PC-9 (cell line): ENCODE results near the gene ZNRD2. TPM values are rescaled to one million over a fixed set of nuclear protein-coding genes. Genes with fewer than 3 reads are reported as not detected.

Experiments used
- BruUV-seq: library from RNA; stranded (reverse); fragments of 400-500 nt; replicated peaks from 2 replicates; lab custom pipeline; 2021; lab: Mats Ljungman, UMichigan
- CTCF ChIA-PET: fragments of 300-600 bp; sonication (Branson Sonifier 250); formaldehyde crosslinking; loops from one replicate; lab custom pipeline; 2022; ENCODE audit warnings: antibody characterized with exemption; lab: Charles Lee
- POLR2A ChIA-PET: fragments of 300-600 bp; sonication (Branson Sonifier 250); formaldehyde crosslinking; loops from one replicate; lab custom pipeline; 2022; ENCODE audit warnings: antibody characterized with exemption; ENCODE audit not compliant: unreplicated experiment; lab: Charles Lee
- DNase-seq, 2 experiments: peaks; one replicate each; pipeline versions ENCODE4 v3.0.0 to v3.0.0-alpha.2; 2015 to 2022; ENCODE audit warnings: mixed read lengths in 1 of 2
- H2AFZ ChIP-seq: fragments of 200-600 bp; sonication (generic); 2 replicates; pipeline ENCODE4 v1.8.1; 2017; ENCODE audit warnings: antibody characterized with exemption
- H3F3A ChIP-seq: fragments of 200-600 bp; sonication (generic); 2 replicates; pipeline ENCODE4 v1.8.1; 2017; ENCODE audit warnings: antibody characterized with exemption, mild to moderate bottlenecking, low read depth; ENCODE audit not compliant: insufficient read depth
- H3K27ac ChIP-seq: fragments of 200-600 bp; sonication (generic); 2 replicates; pipeline ENCODE4 v1.6.1; 2016; ENCODE audit warnings: mixed run types
- H3K27me3 ChIP-seq: fragments of 200-600 bp; sonication (generic); 2 replicates; pipeline ENCODE4 v1.6.1; 2016; ENCODE audit warnings: low read depth, mixed run types; ENCODE audit not compliant: insufficient read depth
- H3K36me3 ChIP-seq: fragments of 200-600 bp; sonication (generic); 2 replicates; pipeline ENCODE4 v1.6.1; 2016; ENCODE audit warnings: low read depth, mixed run types
- H3K4me1 ChIP-seq: fragments of 200-600 bp; sonication (generic); replicated peaks from 2 replicates; pipeline ENCODE4 v1.6.1; 2016; ENCODE audit warnings: mixed run types; ENCODE audit not compliant: insufficient read depth
- H3K4me2 ChIP-seq: fragments of 200-600 bp; sonication (generic); 2 replicates; pipeline ENCODE4 v1.6.1; 2017; ENCODE audit warnings: mixed run types
- H3K4me3 ChIP-seq: fragments of 200-600 bp; sonication (generic); 2 replicates; pipeline ENCODE4 v1.6.1; 2016; ENCODE audit warnings: mixed run types
- H3K79me2 ChIP-seq: fragments of 200-600 bp; sonication (generic); 2 replicates; pipeline ENCODE4 v1.6.1; 2017; ENCODE audit warnings: low read depth, mixed run types
- H3K9me2 ChIP-seq: fragments of 200-600 bp; sonication (generic); 2 replicates; pipeline ENCODE4 v1.8.1; 2017; ENCODE audit warnings: mild to moderate bottlenecking; ENCODE audit not compliant: insufficient read depth
- H3K9me3 ChIP-seq: fragments of 200-600 bp; sonication (generic); 2 replicates; pipeline ENCODE4 v1.8.1; 2016; ENCODE audit warnings: low read depth; ENCODE audit not compliant: insufficient read depth
- H4K20me1 ChIP-seq: fragments of 200-600 bp; sonication (generic); 2 replicates; pipeline ENCODE4 v1.8.1; 2017; ENCODE audit not compliant: insufficient read depth
- CTCF ChIP-seq: fragments of 200-600 bp; sonication (generic); conservative IDR thresholded peaks from 2 replicates; pipeline ENCODE4 v1.6.1; 2017; ENCODE audit warnings: mixed run types, antibody characterized with exemption, mild to moderate bottlenecking, moderate library complexity
- EZH2 ChIP-seq: fragments of 200-600 bp; sonication (generic); IDR thresholded peaks from 2 replicates; pipeline ENCODE4 v1.8.0; 2017; ENCODE audit warnings: antibody characterized with exemption, low read depth
- intact Hi-C: fragments of 100-400 bp; cut with micrococcal nuclease; formaldehyde crosslinking; loops from one replicate; pipeline ENCODE4 v1.10.0; 2022; ENCODE audit not compliant: unreplicated experiment
- total RNA-seq: library from RNA; stranded (reverse); gene quantifications from 2 replicates; pipeline ENCODE4 v1.2.3, GENCODE V29; 2021

Gene ZNRD2
- total RNA-seq, 1 experiment from 2014 or later, result 51.4 TPM

GRCh38 chr11:65615950-65616574, 45.8 kb downstream of the ZNRD2 start:
- Histone ChIP-seq H3K79me2 (peaks cover 75% of the 10 kb centered on the region), H3F3A (peaks cover 14% of the 10 kb centered on the region), H2AFZ (0 out of 2 replicates have a peak overlapping the region, but pooled peaks have one; percentile 45), H3K27me3 (no peaks in the 10 kb centered on the region), H3K36me3 (peaks cover 9% of the 10 kb centered on the region), H3K27ac (peak overlapping the region; percentile 64), H4K20me1 (peaks cover 44% of the 10 kb centered on the region), H3K4me2 (peak overlapping the region; percentile 99), H3K9me3 (no peaks in the 10 kb centered on the region), H3K4me1 (peaks cover 27% of the 10 kb centered on the region; the same call in 1 of the 2 replicates), H3K9me2 (no peaks in the 10 kb centered on the region), H3K4me3 (peak overlapping the region; percentile 93)
- peak in 1 of 2 experiments; percentile 52 for DNase-seq
- TF ChIP-seq CTCF (no peak), EZH2 (no peak)
- intact Hi-C loops, result loop anchor here (1.0 to 5.0 kb wide), 8 partner anchors 22 to 243 kb away; partner anchors contain the start of genes CFL1, SIPA1 and ZNRD2
- BruUV-seq, result no TSS peak
- ChIA-PET POLR2A (interaction anchor here (0.5 to 1.1 kb wide), 6 partner anchors 20 to 232 kb away, joined by 3 to 15 read pairs (median 4); partner anchors contain the start of genes EHBP1L1, KCNK7 and MALAT1), CTCF (no interaction called here)

GRCh38 chr11:65616575-65617001, 46.3 kb downstream of the ZNRD2 start:
- Histone ChIP-seq H3K36me3 (peaks cover 9% of the 10 kb centered on the region), H3K4me3 (peak overlapping the region; percentile 93), H2AFZ (no peak overlapping the region), H3K9me3 (no peaks in the 10 kb centered on the region), H3K27ac (peak overlapping the region; percentile 49; the same call in 1 of the 2 replicates), H3F3A (peaks cover 14% of the 10 kb centered on the region), H3K79me2 (peaks cover 71% of the 10 kb centered on the region), H4K20me1 (peaks cover 47% of the 10 kb centered on the region), H3K9me2 (no peaks in the 10 kb centered on the region), H3K27me3 (no peaks in the 10 kb centered on the region), H3K4me1 (peaks cover 27% of the 10 kb centered on the region; the same call in 1 of the 2 replicates), H3K4me2 (peak overlapping the region; percentile 99)
- intact Hi-C loops, result loop anchor here (5.0 kb wide), 1 partner anchor 36 kb away; no protein-coding TSS in a partner anchor
- TF ChIP-seq CTCF, result no peak
- TF ChIP-seq EZH2, result no peak
- BruUV-seq, result TSS peak; percentile 24
- ChIA-PET POLR2A (interaction anchor here (0.6 kb wide), 2 partner anchors 50 to 57 kb away, joined by 4 to 8 read pairs; no protein-coding TSS in a partner anchor), CTCF (no interaction called here)
- no peak for DNase-seq

- no peaks in the 10 kb centered on the region for H3K27me3 ChIP-seq
- H3K4me1 ChIP-seq, result peaks cover 22% of the 10 kb centered on the region; the same call in 1 of the 2 replicates
- H2AFZ ChIP-seq, result no peak overlapping the region
- DNase-seq, result no peak
- ChIA-PET POLR2A (interaction anchor here (0.6 kb wide), 2 partner anchors 49 to 57 kb away, joined by 4 to 8 read pairs; no protein-coding TSS in a partner anchor), CTCF (no interaction called here)
- peaks cover 51% of the 10 kb centered on the region for H4K20me1 ChIP-seq
- BruUV-seq, result no TSS peak
- H3K4me2 ChIP-seq, result peak overlapping the region; percentile 99
- H3K9me2 ChIP-seq, result no peaks in the 10 kb centered on the region
- TF ChIP-seq CTCF (no peak), EZH2 (no peak)
- no peaks in the 10 kb centered on the region for H3K9me3 ChIP-seq
- H3K27ac ChIP-seq, result no peak overlapping the region
- peaks cover 64% of the 10 kb centered on the region for H3K79me2 ChIP-seq
- H3K36me3 ChIP-seq, result peaks cover 12% of the 10 kb centered on the region
- intact Hi-C loops, result loop anchor here (5.0 kb wide), 1 partner anchor 35 kb away; no protein-coding TSS in a partner anchor
- H3K4me3 ChIP-seq, result peak overlapping the region; percentile 93
- peaks cover 14% of the 10 kb centered on the region for H3F3A ChIP-seq
Measured at GRCh38 chr11:65617136-65617850, 47.0 kb downstream of the ZNRD2 start.
